Subcutaneous adipose tissue (tissue), 4 donors: Measurements from ENCODE around the gene ZNF689. TPM values are rescaled to one million over a fixed set of nuclear protein-coding genes. Genes with fewer than 3 reads are reported as not detected.

Source experiments
- CTCF ChIP-seq: fragments of 450-650 bp; IDR thresholded peaks from one replicate; pipeline ENCODE4 v1.5.1; 2016; ENCODE audit warnings: low read depth, mild to moderate bottlenecking, control low read depth, antibody characterized with exemption, moderate library complexity
- total RNA-seq, 4 donors: library from RNA; depleted of rRNA; stranded (reverse); fragments of >200 nt; gene quantifications; one replicate each; pipeline ENCODE4 v1.1.0, GENCODE V29; 2016

Gene ZNF689
- total RNA-seq, 4 donors from 2014 or later, result 5.3 to 9.8 (median 7.4) TPM

- no peak for TF ChIP-seq CTCF
These were observed 48.9 kb downstream of the ZNF689 start for GRCh38 chr16:30561089-30561816.

GRCh38 chr16:30559690-30560089 is 50.5 kb downstream of the ZNF689 start:
- TF ChIP-seq CTCF, result no peak

- TF ChIP-seq CTCF, result no peak
These were observed 51.3 kb downstream of the ZNF689 start for GRCh38 chr16:30558789-30559377.

GRCh38 chr16:30557957-30558788 is 52.0 kb downstream of the ZNF689 start, which contains the start of gene ZNF764:
Gene ZNF764, minus strand, starts transcription at chr16:30558374. Its CDS starts 192 bp downstream, at chr16:30558182.
- TF ChIP-seq CTCF, result no peak

GRCh38 chr16:30557707-30557956 is 52.6 kb downstream of the ZNF689 start:
- TF ChIP-seq CTCF, result no peak

- no peak for TF ChIP-seq CTCF
These were observed 54.1 kb downstream of the ZNF689 start for GRCh38 chr16:30556125-30556473.

GRCh38 chr16:30555315-30556124 is 54.7 kb downstream of the ZNF689 start:
- TF ChIP-seq CTCF, result no peak
